ENCODE measurements around the gene NFATC2.
"Not testable (repeated sequence)": the region's sequence is repeated elsewhere in the genome, so short reads cannot be mapped to it uniquely, and the experiment has no call there.

The NFATC2 gene

DNA sequence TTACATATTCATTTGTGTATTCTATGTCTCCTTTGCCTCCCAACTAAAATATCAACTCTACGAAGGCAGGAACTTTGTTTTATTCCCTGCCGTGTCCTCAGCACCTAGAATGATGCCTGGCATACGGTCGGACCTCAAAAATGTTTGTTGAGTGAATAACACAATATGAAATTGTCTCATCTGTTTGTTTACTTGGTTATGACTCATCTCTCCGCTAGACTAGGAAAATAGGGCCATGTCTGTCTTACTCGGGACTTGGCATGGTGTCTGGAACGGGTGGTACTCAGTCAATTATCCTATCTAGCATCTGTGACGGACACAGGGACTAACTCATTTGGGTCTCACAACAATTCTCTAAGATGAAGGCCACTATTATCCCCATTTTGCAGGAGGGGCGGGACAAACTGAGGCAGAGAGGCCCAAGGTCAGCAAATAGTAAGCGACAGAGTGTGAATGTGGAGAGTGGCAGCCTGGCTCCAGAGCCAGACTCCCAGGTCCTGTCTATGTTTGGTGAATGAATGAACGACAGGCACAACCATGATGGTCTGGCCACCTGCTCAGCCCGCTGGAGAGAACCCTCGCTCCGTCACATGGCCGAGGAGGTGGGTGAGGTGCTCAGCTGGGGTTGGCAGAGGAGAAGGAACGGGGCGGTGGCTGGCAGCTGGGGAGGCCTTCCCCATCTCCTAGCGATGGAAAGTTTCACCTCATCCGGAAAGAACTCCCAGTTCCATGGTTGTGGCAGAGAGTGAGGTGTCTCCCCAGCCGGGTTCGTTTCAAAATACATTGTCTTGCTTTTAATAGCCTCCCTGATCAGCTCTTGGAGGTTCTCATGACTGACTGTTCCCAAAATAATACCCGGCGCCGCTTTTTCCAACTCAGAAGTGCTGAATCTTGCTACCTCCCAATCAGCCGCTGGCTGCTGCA lies 27.6 kb upstream of the NFATC2 start:
- no peak overlapping the region for H3K27ac ChIP-seq
- DNase-seq (ENCODE audit: low read depth, low spot score): no peak

GRCh38 chr20:51568533-51568932 lies 26.0 kb upstream of the NFATC2 start:
- DNase-seq (ENCODE audit: low read depth, low spot score); H3K27ac ChIP-seq: not testable (repeated sequence)

DNA sequence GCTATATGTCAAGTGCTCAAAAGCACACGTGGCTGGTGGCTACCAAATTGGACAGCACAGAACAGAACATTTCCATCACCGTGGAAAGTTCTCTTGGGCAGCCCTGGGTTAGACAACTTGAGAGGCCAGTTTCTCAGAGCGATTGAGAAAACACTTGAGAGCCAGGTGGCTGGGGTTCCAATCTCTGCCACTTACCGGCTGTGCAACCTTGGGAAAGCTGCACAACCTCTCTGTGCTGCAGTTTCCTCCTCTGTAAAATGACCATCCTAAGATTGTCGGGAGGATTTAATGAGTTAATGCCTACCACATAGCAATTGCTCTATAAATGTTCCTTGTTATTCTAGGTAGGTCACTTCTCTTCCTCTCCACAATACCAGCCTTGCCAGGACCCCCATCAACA lies 25.1 kb upstream of the NFATC2 start:
- DNase-seq (ENCODE audit: low read depth, low spot score): no peak
- no peak overlapping the region for H3K27ac ChIP-seq

- no peak overlapping the region for H3K27ac ChIP-seq
- DNase-seq (ENCODE audit: low read depth, low spot score): no peak
These were observed 24.1 kb upstream of the NFATC2 start for GRCh38 chr20:51566594-51566993.

GRCh38 chr20:51565298-51566144 lies 23.0 kb upstream of the NFATC2 start:
- DNase-seq (ENCODE audit: low read depth, low spot score): no peak
- H3K27ac ChIP-seq: no peak overlapping the region

GRCh38 chr20:51563486-51564332 lies 21.2 kb upstream of the NFATC2 start:
- no peak overlapping the region for H3K27ac ChIP-seq
- no peak for DNase-seq (ENCODE audit: low read depth, low spot score)

DNA sequence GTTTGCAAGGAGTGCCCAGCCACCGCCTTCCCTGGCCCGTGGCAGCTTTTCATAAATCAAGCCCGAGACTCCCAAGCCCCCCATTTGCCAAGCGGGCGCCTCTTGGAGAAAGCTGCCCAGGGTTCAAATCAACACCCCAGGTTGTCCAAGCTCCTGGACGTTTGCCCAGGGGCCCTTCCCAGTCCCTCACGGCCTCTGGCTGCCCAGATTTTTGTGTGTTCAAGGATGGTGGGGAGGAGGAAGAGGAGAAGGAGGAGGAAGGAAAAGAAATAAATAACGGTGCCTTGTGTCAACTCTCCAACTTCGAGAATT lies 20.6 kb upstream of the NFATC2 start:
- H3K27ac ChIP-seq: no peak overlapping the region
- DNase-seq (ENCODE audit: low read depth, low spot score): no peak

DNA sequence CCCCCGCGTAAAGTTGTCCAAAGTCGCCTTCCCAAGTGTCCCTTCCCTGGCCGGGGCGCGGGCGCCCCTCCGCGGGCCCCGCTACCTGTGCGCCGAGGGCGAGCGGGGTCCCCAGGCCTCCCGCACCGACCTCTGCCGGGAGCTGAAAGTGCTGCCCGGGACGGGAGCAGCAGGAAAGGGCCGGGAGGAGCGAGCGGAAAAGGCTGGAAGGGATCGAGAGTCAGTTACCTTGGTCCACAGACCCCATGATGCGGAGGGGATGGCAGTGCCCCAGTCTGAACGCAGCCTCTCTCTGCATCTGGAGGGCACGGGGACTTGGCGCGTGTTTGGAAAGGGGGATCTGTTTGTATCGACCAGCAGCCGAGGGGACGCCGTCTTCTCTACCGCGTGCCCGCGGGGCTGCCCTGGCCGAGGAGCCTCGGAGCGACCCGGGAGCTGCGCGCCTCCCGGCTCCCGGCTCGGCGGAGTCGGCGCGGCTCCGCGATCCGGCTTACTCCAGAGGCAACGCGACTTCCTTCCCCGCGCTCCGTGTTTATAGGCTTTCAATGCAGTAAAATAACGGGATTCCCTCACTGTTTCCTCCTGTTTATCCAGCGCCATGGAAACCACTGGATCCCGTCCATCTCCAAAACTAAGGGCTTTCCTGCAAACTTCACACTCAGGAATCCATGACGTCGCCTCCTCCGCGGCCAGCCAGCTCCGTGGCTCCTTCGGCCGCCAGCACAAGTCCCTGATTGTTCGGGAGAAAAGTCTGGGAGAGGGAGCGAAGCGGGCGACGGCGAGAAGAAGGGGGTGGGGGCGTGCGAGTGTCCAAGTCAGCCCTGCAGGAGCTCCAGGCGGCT lies 20.0 kb upstream of the NFATC2 start:
- no peak for DNase-seq (ENCODE audit: low read depth, low spot score)
- H3K27ac ChIP-seq: no peak overlapping the region

DNA sequence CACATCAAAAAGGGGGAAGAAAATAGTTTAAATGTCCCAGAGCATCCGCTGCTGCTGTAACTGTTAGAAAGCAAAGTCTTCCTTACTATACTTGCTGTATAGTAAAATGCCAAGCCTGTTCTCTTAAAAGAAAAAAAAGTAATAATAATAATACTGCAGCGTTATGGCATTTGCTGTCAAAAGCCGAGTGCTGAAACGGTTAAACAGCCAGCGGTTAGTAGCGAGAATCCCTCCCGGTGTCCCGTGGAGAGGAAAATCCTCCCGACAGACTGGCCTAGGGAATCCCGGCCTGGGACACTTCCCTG lies 19.5 kb upstream of the NFATC2 start:
- no peak overlapping the region for H3K27ac ChIP-seq
- DNase-seq (ENCODE audit: low read depth, low spot score): no peak

DNA sequence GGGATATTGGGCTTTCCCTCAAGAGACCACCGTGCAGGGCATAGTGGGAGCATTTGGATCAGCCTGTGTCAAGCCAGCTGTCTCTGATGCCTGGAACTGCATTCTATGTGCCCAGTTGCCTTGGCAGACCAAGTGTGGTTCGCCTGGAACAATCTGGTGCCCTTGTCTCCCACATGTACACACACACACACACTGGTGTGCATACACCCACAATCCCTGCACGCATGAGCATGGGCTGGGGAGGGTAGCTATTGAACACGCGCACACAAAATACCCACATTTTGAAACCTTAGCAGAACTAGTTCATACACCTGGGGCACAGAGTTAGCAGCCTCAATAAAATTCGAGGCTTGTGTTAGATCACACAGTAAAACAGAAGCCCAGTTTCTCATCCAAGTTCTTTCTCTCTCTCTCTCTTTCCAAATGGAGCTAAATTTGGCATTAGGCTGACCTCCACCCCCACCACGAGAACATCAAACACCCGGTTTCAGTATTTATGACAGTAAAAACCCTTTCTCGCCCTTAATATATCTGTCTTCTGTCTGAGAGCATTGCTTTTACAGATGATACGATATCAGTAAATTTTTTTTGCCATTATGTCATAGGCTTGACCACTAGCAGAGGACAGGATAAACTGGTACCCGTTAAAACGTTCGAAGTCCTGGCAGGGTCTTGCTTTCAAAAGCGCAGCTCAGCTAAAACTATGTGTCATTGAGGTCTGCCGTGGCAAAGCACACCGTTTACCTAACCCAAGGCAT lies 18.2 kb upstream of the NFATC2 start:
- no peak for DNase-seq (ENCODE audit: low read depth, low spot score)

GRCh38 chr20:51560042-51560441 lies 17.5 kb upstream of the NFATC2 start:
- DNase-seq (ENCODE audit: low read depth, low spot score): no peak
- H3K27ac ChIP-seq: no peak overlapping the region

More for the DNA sequence above, 18.2 kb upstream of the NFATC2 start:
- no peak overlapping the region for H3K27ac ChIP-seq

DNA sequence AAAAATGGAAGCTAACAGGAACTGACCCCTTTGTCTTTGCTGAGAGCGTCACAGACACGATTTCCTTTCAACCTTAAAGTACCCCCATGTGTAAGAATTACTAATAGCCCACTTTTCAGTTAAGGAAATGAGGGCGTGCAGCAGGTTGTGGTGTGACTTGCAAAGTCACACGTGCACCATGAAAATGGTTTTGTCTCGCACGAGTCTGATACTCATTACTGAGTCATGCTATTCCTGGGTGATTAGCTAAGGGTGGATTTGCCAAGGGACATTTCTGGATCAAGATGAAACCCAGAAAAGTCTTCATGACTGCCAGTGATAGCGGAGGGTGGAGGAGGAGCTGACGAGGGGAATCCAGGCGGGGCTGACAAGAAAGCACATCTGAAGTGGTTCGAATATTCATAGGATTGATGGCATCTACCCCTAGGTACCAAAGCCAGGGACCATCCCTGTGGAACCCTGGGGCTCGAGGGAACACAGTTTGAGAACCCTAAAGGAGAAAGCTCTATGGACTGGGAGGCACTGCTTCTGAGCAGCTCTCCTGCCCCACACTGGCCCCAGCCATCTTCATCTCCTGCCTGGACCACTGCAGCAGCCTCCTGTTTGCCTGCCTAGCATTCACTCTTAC lies 12.1 kb upstream of the NFATC2 start:
- H3K27ac ChIP-seq: no peak overlapping the region

GRCh38 chr20:51553897-51554486 lies 11.5 kb upstream of the NFATC2 start:
- no peak for DNase-seq (ENCODE audit: low read depth, low spot score)
- H3K27ac ChIP-seq: no peak overlapping the region

More for the DNA sequence above, 12.1 kb upstream of the NFATC2 start:
- no peak for DNase-seq (ENCODE audit: low read depth, low spot score)

- no peak overlapping the region for H3K27ac ChIP-seq
- no peak for DNase-seq (ENCODE audit: low read depth, low spot score)
These were observed 8.7 kb upstream of the NFATC2 start for GRCh38 chr20:51551186-51551585.

DNA sequence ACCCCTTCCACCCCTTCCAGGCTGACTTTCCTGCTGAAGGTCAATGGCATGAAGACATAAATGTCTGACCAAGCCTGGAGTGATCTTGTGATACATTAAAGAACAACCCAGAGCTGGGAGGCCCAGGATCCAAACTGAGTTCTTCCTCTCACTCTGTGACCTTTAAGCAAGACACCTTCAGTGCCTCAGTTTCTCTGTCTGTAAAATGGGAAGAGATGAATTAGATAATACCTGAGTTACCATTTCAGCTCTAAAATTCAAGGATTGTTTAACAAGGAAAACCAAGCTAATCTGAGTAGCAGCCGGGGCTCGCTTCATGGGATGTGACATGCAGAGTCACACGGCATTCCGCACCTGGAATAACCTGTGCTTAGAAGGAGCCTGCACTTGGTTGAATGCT lies 7.0 kb upstream of the NFATC2 start:
- DNase-seq (ENCODE audit: low read depth, low spot score): no peak
- no peak overlapping the region for H3K27ac ChIP-seq

DNA sequence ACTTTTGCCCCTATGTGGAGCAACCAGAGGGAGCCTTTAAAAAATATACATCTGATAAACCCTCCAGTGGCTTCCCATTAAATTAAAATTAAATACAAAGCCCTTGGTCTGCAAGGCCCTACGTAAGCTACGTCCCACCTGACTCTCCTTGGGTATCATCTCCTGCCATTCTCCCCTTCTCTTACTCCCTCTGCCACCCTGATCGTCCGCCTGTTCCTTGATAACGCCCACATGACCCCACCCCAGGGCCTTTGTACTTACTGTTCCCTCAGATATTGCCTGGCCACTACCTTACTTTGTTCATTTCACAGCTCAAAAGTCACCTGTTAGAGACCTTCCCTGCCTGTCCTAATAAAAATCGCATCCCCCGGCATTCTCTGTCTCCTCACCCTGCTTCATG lies 5.4 kb upstream of the NFATC2 start:
- no peak for DNase-seq (ENCODE audit: low read depth, low spot score)
- no peak overlapping the region for H3K27ac ChIP-seq

DNA sequence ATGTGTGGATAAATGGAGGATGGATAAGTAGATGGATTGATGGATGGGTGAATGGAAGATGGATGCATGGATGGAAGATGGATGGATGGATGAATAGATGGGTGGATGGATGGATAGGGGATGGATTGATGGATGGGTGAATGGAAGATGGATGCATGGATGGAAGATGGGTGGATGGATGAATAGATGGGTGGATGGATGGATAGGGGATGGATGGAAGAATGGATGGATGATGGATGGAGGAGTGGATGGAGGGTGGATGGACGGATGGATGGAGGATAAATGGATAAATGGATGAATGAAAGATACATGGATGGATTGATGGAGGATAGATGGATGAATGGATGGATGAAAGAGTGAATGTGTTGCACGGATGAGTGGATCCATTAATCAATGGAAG lies 3.0 kb upstream of the NFATC2 start:
- no peak overlapping the region for H3K27ac ChIP-seq

GRCh38 chr20:51543422-51543788 lies 886 bp upstream of the NFATC2 start:
- DNase-seq (ENCODE audit: low read depth, low spot score): no peak
- no peak overlapping the region for H3K27ac ChIP-seq

More for the DNA sequence above, 3.0 kb upstream of the NFATC2 start:
- DNase-seq (ENCODE audit: low read depth, low spot score): no peak

Data from epithelial cell of prostate (primary cell).